ENCODE data around the gene CDKAL1.

DNA sequence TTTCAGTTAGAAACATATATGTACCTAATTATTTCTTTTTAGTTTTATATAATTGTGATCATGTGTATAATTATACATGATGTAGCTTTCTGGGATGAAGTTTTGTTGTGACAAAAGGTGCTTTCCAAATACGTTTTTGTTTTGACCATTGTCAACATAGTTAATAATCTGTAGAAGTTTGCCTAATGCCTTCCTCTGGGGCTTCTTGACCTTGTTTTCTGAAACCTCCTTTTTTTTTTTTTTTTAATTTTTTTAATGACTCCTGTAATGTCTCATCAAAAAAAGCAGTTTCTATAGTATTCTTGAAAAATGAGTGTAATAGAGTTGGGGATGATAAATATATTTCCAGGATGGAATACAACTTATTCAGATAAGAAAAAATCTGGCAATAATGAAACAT, 624.6 kb downstream of the CDKAL1 start:
- TF ChIP-seq, protein P1, sequence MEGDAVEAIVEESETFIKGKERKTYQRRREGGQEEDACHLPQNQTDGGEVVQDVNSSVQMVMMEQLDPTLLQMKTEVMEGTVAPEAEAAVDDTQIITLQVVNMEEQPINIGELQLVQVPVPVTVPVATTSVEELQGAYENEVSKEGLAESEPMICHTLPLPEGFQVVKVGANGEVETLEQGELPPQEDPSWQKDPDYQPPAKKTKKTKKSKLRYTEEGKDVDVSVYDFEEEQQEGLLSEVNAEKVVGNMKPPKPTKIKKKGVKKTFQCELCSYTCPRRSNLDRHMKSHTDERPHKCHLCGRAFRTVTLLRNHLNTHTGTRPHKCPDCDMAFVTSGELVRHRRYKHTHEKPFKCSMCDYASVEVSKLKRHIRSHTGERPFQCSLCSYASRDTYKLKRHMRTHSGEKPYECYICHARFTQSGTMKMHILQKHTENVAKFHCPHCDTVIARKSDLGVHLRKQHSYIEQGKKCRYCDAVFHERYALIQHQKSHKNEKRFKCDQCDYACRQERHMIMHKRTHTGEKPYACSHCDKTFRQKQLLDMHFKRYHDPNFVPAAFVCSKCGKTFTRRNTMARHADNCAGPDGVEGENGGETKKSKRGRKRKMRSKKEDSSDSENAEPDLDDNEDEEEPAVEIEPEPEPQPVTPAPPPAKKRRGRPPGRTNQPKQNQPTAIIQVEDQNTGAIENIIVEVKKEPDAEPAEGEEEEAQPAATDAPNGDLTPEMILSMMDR (IDR thresholded peaks at IDR 0.05), result no peak
- TF ChIP-seq POLR2A (IDR thresholded peaks at IDR 0.05), result no peak
- TF ChIP-seq POLR2AphosphoS5 (IDR thresholded peaks at IDR 0.05), result no peak
